ENCODE data around the gene TBC1D8B.
"Not testable (repeated sequence)": the region's sequence is repeated elsewhere in the genome, so short reads cannot be mapped to it uniquely, and the experiment has no call there.

TBC1D8B gene

DNA sequence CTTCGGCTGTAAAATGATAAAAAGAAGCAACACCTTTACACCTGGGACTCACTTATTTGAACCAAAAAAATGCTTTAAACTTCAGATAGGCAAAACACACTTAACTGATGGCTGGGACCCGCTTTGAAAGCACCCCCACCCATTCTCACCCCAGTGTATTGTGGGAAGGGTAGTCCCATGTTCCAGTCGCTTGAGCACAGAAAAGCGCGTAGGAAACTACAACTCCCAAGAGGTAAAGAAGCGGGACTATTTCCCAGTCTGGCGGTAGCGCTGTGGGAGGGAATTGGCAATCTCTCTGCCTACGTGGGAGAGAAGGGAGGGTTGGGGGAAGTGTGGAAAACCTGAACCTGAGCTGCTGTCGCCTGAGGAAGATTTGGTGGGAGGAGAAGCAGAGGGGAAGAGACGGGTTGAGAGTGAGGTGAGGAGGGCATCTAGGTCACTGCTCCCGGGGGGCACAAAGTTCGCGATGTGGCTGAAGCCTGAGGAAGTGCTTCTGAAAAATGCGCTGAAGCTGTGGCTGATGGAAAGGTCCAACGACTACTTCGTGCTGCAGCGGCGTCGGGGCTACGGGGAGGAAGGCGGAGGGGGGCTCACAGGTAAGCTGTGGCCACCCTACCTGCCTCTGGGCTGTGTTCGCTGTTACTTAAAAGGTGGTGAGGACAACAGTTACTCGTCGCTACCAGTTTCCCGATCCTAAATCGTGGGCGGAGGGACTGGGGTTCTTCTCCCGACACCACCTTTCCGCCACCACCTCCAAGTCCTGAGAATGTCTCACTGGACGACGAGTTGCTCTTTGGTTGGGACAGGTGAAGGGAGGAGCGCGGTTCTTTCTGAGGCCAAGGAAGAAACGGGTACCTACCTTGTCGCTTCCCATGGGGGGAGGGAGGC lies at the start of gene TBC1D8B:
TBC1D8B (plus strand) TSS at position 286 of the 888 bp plus-strand sequence; CDS start at position 467, 181 bp downstream.
- FAIRE-seq: no peak

DNA sequence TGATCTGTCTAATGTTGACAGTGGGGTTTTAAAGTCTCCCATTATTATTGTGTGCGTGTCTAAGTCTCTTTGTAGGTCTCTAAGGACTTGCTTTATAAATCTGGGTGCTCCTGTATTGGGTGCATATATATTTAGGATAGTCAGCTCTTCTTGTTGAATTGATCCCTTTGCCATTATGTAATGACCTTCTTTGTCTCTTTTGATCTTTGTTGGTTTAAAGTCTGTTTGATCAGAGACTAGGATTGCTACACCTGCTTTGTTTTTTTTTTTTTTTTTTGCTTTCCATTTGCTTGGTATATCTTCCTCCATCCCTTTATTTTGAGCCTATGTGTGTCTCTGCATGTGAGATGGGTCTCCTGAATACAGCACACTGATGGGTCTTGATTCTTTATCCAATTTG lies 33.2 kb upstream of the TBC1D8B start:
- not testable (repeated sequence) for FAIRE-seq

GRCh38 chrX:106774981-106775380 lies 27.5 kb upstream of the TBC1D8B start:
- FAIRE-seq: no peak

DNA sequence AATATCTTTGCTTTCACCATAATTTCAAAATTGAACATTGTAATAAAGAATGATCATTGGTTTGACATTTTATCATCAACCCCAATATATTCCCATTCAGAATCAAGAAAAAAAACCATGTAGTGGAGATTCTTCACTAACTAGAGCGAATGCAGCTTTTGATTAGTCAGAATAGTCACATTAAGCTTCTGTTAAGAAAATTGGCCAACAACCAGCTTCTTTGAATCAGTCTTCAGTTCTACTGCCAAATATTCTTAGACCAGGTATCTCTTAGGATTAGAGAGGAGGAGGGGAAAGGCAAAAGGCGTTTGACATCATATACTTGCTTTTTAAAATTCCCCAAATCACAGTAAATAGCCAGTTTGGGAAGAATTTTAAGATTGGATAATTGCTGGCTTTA lies 22.2 kb upstream of the TBC1D8B start:
- FAIRE-seq: no peak

GRCh38 chrX:106780664-106781377 lies 21.7 kb upstream of the TBC1D8B start:
- no peak for FAIRE-seq

GRCh38 chrX:106783716-106784115 lies 18.8 kb upstream of the TBC1D8B start:
- no peak for FAIRE-seq

DNA sequence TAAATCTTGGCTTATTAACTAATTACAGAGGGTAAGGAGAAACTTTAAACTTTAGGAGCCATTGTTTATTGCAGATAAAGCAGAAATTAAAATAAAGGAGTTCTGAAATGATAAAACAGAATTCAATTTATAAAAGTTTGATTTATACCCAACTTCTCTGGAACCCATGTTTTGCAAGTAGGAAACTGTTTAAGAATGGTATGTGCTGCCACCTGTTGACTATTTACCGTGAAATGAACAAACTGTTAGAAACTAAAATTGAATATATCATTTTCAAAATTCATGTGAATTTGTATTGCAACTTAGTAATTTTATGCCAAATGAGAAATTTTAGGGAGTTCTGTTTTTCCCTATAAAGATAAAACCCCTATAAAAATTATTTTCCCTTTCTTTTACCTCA lies 11.0 kb upstream of the TBC1D8B start:
- FAIRE-seq: peak; percentile 68

GRCh38 chrX:106802063-106802387 lies 448 bp upstream of the TBC1D8B start:
- FAIRE-seq: no peak

- FAIRE-seq: no peak
Observed at GRCh38 chrX:106811131-106811910, 8.8 kb downstream of the TBC1D8B start.

DNA sequence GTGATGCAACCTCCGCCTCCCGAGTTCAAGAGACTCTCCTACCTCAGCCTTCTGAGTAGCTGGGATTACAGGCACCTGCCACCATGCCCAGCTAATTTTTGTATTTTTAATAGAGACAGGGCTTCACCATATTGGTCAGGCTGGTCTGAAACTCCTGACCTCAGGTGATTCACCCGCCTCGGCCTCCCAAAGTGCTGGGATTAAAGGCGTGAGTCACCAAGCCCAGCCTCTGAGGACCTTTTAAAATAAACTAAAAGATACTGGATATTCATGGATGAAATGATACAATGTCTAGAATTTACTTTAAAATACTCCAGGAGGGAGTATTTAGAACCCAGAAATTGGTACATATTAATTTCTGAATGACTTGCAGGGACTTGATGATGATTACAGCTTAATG lies 10.5 kb downstream of the TBC1D8B start:
- not testable (repeated sequence) for FAIRE-seq

DNA sequence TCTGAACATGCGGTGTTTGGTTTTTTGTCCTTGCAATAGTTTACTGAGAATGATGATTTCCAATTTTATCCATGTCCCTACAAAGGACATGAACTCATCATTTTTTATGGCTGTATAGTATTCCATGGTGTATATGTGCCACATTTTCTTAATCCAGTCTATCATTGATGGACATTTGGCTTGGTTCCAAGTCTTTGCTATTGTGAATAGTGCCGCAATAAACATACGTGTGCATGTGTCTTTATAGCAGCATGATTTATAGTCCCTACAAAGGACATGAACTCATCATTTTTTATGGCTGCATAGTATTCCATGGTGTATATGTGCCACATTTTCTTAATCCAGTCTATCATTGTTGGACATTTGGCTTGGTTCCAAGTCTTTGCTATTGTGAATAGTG lies 11.6 kb downstream of the TBC1D8B start:
- FAIRE-seq: not testable (repeated sequence)

GRCh38 chrX:106862972-106863688 lies 60.7 kb downstream of the TBC1D8B start:
- no peak for FAIRE-seq

GRCh38 chrX:106863697-106864096 lies 61.2 kb downstream of the TBC1D8B start:
- no peak for FAIRE-seq

DNA sequence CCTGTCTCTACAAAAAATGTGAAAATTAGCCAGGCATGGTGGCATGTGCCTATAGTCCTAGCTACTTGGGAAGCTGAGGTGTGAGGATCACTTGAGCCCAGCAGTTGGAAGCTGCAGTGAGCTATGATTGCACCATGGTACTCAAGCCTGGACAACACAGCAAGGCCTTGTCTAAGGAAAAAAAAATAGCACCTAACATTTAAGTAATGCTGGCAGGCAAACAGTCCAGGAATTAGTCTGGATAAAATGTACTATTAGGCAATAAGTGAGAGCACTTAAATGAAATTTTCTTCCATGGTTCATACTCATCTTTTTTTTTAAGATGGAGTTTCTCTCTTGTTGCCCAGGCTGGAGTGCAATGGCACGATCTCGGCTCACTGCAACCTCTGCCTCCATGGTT lies 70.3 kb downstream of the TBC1D8B start:
- not testable (repeated sequence) for FAIRE-seq

DNA sequence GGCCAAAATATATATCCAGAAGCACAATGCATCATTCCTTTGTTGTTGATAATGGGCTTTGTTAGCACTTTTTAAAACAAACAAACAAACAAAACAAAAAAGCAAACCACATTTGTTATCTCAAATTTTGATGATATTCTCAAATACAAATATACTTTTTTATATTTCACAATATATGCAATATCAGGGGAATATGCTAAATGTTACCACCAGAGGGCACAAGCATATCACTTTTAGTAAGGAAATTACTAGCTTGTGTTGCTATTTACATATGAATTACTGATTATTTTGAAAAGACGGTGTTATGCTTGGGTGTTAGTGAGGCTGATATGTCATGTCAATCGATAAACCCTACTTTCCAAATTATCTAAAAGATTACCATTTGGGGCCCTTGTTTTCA lies 71.6 kb downstream of the TBC1D8B start:
- FAIRE-seq: peak; percentile 83

- FAIRE-seq: no peak
Observed at GRCh38 chrX:106875151-106875550, 72.7 kb downstream of the TBC1D8B start.

DNA sequence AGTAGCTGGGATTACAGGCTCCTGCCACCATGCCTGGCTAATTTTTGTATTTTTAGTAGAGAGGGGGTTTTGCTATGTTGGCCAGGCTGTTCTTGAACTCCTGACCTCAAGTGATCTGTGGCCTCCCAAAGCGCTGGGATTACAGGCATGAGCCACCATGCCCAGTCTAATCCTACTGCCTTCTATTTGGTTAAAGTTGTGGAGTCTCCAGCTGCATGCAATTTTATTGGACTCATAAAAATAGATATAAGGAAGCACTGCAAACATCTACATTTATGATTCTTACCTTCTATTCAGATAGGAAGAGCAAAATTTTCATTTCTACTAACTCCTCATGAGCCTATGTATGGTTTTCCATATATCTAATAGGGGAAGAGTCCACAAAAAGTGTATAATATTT lies 87.0 kb downstream of the TBC1D8B start:
- no peak for FAIRE-seq

GRCh38 chrX:106891762-106892460 lies 89.4 kb downstream of the TBC1D8B start:
- FAIRE-seq: no peak

DNA sequence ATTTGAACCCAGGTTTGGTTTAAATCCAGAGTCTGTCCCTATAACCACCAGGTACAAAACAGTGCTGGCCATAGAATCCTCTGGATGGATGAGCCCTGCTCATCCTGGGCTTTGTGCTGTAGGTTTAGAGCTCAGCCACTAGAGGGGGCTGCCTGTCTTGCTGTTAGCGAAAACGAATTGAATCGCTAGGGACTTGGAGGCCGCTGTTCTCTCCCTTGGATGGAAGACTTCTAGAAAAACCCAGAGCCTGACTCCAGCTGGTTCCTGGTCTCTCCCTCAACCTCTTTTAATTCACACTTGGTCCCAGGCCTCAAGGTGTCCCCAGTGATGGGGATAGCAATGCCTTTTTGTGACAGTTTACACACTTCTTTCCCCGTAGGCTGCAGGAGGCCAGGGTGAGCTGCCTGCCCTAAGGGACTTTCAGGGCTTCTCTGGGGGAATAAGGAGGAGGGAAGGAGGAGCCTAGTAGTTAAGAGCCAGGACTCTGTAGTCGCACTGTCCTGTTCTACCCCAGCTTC lies 92.0 kb downstream of the TBC1D8B start:
- no peak for FAIRE-seq

DNA sequence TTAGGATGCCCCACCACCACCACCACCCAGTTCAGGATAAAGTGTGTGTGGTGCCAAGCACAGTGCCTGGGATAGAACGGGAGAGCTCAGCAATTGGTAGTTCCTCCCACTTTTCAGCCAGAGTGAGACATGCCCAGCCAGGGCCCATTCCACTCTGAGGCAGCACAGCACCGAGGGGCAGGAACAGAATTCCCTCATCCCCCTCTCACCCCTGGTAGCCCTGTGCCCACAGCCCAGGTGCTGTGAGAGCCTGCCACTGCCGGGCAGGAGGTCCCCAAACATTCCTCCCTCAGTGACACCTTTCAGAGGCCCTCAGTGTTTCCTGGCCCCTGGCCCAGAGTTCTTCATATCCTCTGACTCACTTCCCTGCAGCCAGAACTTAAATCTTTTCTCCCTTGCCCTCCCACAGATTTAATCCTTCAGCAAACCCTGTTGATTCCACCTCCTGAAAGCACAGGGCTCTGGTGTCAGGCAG lies 92.5 kb downstream of the TBC1D8B start:
- no peak for FAIRE-seq

- no peak for FAIRE-seq
Observed at GRCh38 chrX:106897259-106897658, 94.8 kb downstream of the TBC1D8B start.

GRCh38 chrX:106898462-106898861 lies 96.0 kb downstream of the TBC1D8B start:
- FAIRE-seq: no peak
